ENCODE measurements around the gene SEMA6A.

Gene SEMA6A

GRCh38 chr5:116516021-116516420 lies 58.6 kb downstream of the SEMA6A start:
- Histone ChIP-seq H3K27ac (ENCODE audit: low read depth, low read length) (no peak overlapping the region), H3K36me3 (ENCODE audit: insufficient read depth, low read length) (no peaks in the 10 kb centered on the region), H3K4me3 (ENCODE audit: low read depth in 1 of 2, low read length in 2 of 2) (no peak overlapping the region), H3K4me1 (ENCODE audit: insufficient read depth, low read length) (peaks cover 42% of the 10 kb centered on the region), H3K9me3 (ENCODE audit: low read length) (no peaks in the 10 kb centered on the region), H3K9ac (ENCODE audit: low read length) (no peak overlapping the region), H3K27me3 (ENCODE audit: control insufficient read depth in 1 of 2, insufficient read depth in 2 of 2, low read length in 2 of 2) (no peaks in the 10 kb centered on the region)

- Histone ChIP-seq H3K36me3 (ENCODE audit: insufficient read depth, low read length) (no peaks in the 10 kb centered on the region), H3K4me1 (ENCODE audit: insufficient read depth, low read length) (peaks cover 54% of the 10 kb centered on the region)
These were observed 60.1 kb downstream of the SEMA6A start for GRCh38 chr5:116514421-116514970.

GRCh38 chr5:116510517-116510916 lies 64.1 kb downstream of the SEMA6A start:
- Histone ChIP-seq H3K36me3 (ENCODE audit: insufficient read depth, low read length) (no peaks in the 10 kb centered on the region), H3K9ac (ENCODE audit: low read length) (no peak overlapping the region), H3K27me3 (ENCODE audit: control insufficient read depth in 1 of 2, insufficient read depth in 2 of 2, low read length in 2 of 2) (no peaks in the 10 kb centered on the region), H3K9me3 (ENCODE audit: low read length) (no peaks in the 10 kb centered on the region), H3K27ac (ENCODE audit: low read depth, low read length) (peak overlapping the region; percentile 3), H3K4me3 (ENCODE audit: low read depth in 1 of 2, low read length in 2 of 2) (no peak overlapping the region), H3K4me1 (ENCODE audit: insufficient read depth, low read length) (peaks cover 78% of the 10 kb centered on the region)

More at GRCh38 chr5:116514421-116514970, 60.1 kb downstream of the SEMA6A start:
- no peak overlapping the region for H3K4me3 ChIP-seq (ENCODE audit: low read depth in 1 of 2, low read length in 2 of 2)
- H3K9me3 ChIP-seq (ENCODE audit: low read length), result no peaks in the 10 kb centered on the region
- no peak overlapping the region for H3K9ac ChIP-seq (ENCODE audit: low read length)
- H3K27me3 ChIP-seq (ENCODE audit: control insufficient read depth in 1 of 2, insufficient read depth in 2 of 2, low read length in 2 of 2), result no peaks in the 10 kb centered on the region
- H3K27ac ChIP-seq (ENCODE audit: low read depth, low read length), result no peak overlapping the region

- H3K27ac ChIP-seq (ENCODE audit: low read depth, low read length), result no peak overlapping the region
- H3K36me3 ChIP-seq (ENCODE audit: insufficient read depth, low read length), result no peaks in the 10 kb centered on the region
- no peaks in the 10 kb centered on the region for H3K27me3 ChIP-seq (ENCODE audit: control insufficient read depth in 1 of 2, insufficient read depth in 2 of 2, low read length in 2 of 2)
- no peak overlapping the region for H3K9ac ChIP-seq (ENCODE audit: low read length)
- H3K4me3 ChIP-seq (ENCODE audit: low read depth in 1 of 2, low read length in 2 of 2), result no peak overlapping the region
- H3K4me1 ChIP-seq (ENCODE audit: insufficient read depth, low read length), result peaks cover 77% of the 10 kb centered on the region
- no peaks in the 10 kb centered on the region for H3K9me3 ChIP-seq (ENCODE audit: low read length)
These were observed 65.0 kb downstream of the SEMA6A start for GRCh38 chr5:116509483-116510244.

GRCh38 chr5:116508835-116509234 lies 65.8 kb downstream of the SEMA6A start:
- Histone ChIP-seq H3K9me3 (ENCODE audit: low read length) (no peaks in the 10 kb centered on the region), H3K36me3 (ENCODE audit: insufficient read depth, low read length) (no peaks in the 10 kb centered on the region), H3K27ac (ENCODE audit: low read depth, low read length) (no peak overlapping the region), H3K9ac (ENCODE audit: low read length) (no peak overlapping the region), H3K27me3 (ENCODE audit: control insufficient read depth in 1 of 2, insufficient read depth in 2 of 2, low read length in 2 of 2) (no peaks in the 10 kb centered on the region), H3K4me1 (ENCODE audit: insufficient read depth, low read length) (peaks cover 80% of the 10 kb centered on the region), H3K4me3 (ENCODE audit: low read depth in 1 of 2, low read length in 2 of 2) (no peak overlapping the region)

GRCh38 chr5:116507941-116508655 lies 66.5 kb downstream of the SEMA6A start:
- Histone ChIP-seq H3K27me3 (ENCODE audit: control insufficient read depth in 1 of 2, insufficient read depth in 2 of 2, low read length in 2 of 2) (no peaks in the 10 kb centered on the region), H3K27ac (ENCODE audit: low read depth, low read length) (peak overlapping the region; percentile 54), H3K4me1 (ENCODE audit: insufficient read depth, low read length) (peaks cover 84% of the 10 kb centered on the region), H3K36me3 (ENCODE audit: insufficient read depth, low read length) (no peaks in the 10 kb centered on the region), H3K9ac (ENCODE audit: low read length) (no peak overlapping the region), H3K4me3 (ENCODE audit: low read depth in 1 of 2, low read length in 2 of 2) (no peak overlapping the region), H3K9me3 (ENCODE audit: low read length) (no peaks in the 10 kb centered on the region)

- Histone ChIP-seq H3K4me1 (ENCODE audit: insufficient read depth, low read length) (peaks cover 93% of the 10 kb centered on the region), H3K36me3 (ENCODE audit: insufficient read depth, low read length) (no peaks in the 10 kb centered on the region), H3K9ac (ENCODE audit: low read length) (no peak overlapping the region), H3K27ac (ENCODE audit: low read depth, low read length) (peak overlapping the region; percentile 54), H3K9me3 (ENCODE audit: low read length) (no peaks in the 10 kb centered on the region), H3K4me3 (ENCODE audit: low read depth in 1 of 2, low read length in 2 of 2) (no peak overlapping the region), H3K27me3 (ENCODE audit: control insufficient read depth in 1 of 2, insufficient read depth in 2 of 2, low read length in 2 of 2) (no peaks in the 10 kb centered on the region)
These were observed 67.5 kb downstream of the SEMA6A start for GRCh38 chr5:116507051-116507537.

GRCh38 chr5:116506488-116506887 lies 68.1 kb downstream of the SEMA6A start:
- H3K27me3 ChIP-seq (ENCODE audit: control insufficient read depth in 1 of 2, insufficient read depth in 2 of 2, low read length in 2 of 2), result no peaks in the 10 kb centered on the region
- peaks cover 88% of the 10 kb centered on the region for H3K4me1 ChIP-seq (ENCODE audit: insufficient read depth, low read length)
- H3K9ac ChIP-seq (ENCODE audit: low read length), result no peak overlapping the region
- H3K36me3 ChIP-seq (ENCODE audit: insufficient read depth, low read length), result no peaks in the 10 kb centered on the region
- no peak overlapping the region for H3K4me3 ChIP-seq (ENCODE audit: low read depth in 1 of 2, low read length in 2 of 2)
- no peaks in the 10 kb centered on the region for H3K9me3 ChIP-seq (ENCODE audit: low read length)
- peak overlapping the region; percentile 27 for H3K27ac ChIP-seq (ENCODE audit: low read depth, low read length)

- Histone ChIP-seq H3K36me3 (ENCODE audit: insufficient read depth, low read length) (no peaks in the 10 kb centered on the region), H3K27me3 (ENCODE audit: control insufficient read depth in 1 of 2, insufficient read depth in 2 of 2, low read length in 2 of 2) (no peaks in the 10 kb centered on the region), H3K27ac (ENCODE audit: low read depth, low read length) (peak overlapping the region; percentile 5), H3K4me1 (ENCODE audit: insufficient read depth, low read length) (peaks cover 71% of the 10 kb centered on the region), H3K9ac (ENCODE audit: low read length) (no peak overlapping the region), H3K4me3 (ENCODE audit: low read depth in 1 of 2, low read length in 2 of 2) (no peak overlapping the region), H3K9me3 (ENCODE audit: low read length) (no peaks in the 10 kb centered on the region)
These were observed 69.9 kb downstream of the SEMA6A start for GRCh38 chr5:116504593-116505166.

GRCh38 chr5:116502616-116503015 lies 72.0 kb downstream of the SEMA6A start:
- Histone ChIP-seq H3K27ac (ENCODE audit: low read depth, low read length) (peak overlapping the region; percentile 5), H3K9ac (ENCODE audit: low read length) (no peak overlapping the region), H3K27me3 (ENCODE audit: control insufficient read depth in 1 of 2, insufficient read depth in 2 of 2, low read length in 2 of 2) (no peaks in the 10 kb centered on the region), H3K36me3 (ENCODE audit: insufficient read depth, low read length) (no peaks in the 10 kb centered on the region), H3K9me3 (ENCODE audit: low read length) (no peaks in the 10 kb centered on the region), H3K4me1 (ENCODE audit: insufficient read depth, low read length) (peaks cover 51% of the 10 kb centered on the region), H3K4me3 (ENCODE audit: low read depth in 1 of 2, low read length in 2 of 2) (no peak overlapping the region)

- H3K27ac ChIP-seq (ENCODE audit: low read depth, low read length), result no peak overlapping the region
- no peaks in the 10 kb centered on the region for H3K9me3 ChIP-seq (ENCODE audit: low read length)
- H3K36me3 ChIP-seq (ENCODE audit: insufficient read depth, low read length), result no peaks in the 10 kb centered on the region
- H3K4me1 ChIP-seq (ENCODE audit: insufficient read depth, low read length), result peaks cover 47% of the 10 kb centered on the region
- no peak overlapping the region for H3K9ac ChIP-seq (ENCODE audit: low read length)
- H3K27me3 ChIP-seq (ENCODE audit: control insufficient read depth in 1 of 2, insufficient read depth in 2 of 2, low read length in 2 of 2), result no peaks in the 10 kb centered on the region
- no peak overlapping the region for H3K4me3 ChIP-seq (ENCODE audit: low read depth in 1 of 2, low read length in 2 of 2)
These were observed 72.5 kb downstream of the SEMA6A start for GRCh38 chr5:116502138-116502537.

Data from muscle layer of colon (tissue), 2 donors.